Ecto neural progenitor cell (in vitro differentiated cells): ENCODE measurements around the gene SS18L1.

ENCODE experiments used
- DNase-seq: peaks from one replicate; pipeline ENCODE4 v3.0.0-alpha.2; 2018; ENCODE audit warnings: low spot score

The SS18L1 gene

GRCh38 chr20:62195736-62196135 lies 52.2 kb downstream of the SS18L1 start:
- DNase-seq: no peak

- no peak for DNase-seq
These were observed 52.7 kb downstream of the SS18L1 start for GRCh38 chr20:62196286-62196685.

GRCh38 chr20:62197311-62197710 lies 53.7 kb downstream of the SS18L1 start:
- no peak for DNase-seq

GRCh38 chr20:62197801-62198200 lies 54.2 kb downstream of the SS18L1 start:
- DNase-seq: no peak

GRCh38 chr20:62198496-62198895 lies 54.9 kb downstream of the SS18L1 start:
- no peak for DNase-seq

- no peak for DNase-seq
These were observed 55.4 kb downstream of the SS18L1 start for GRCh38 chr20:62198931-62199330.

- DNase-seq: no peak
These were observed 57.1 kb downstream of the SS18L1 start for GRCh38 chr20:62200491-62201172.

GRCh38 chr20:62201173-62202082 lies 57.9 kb downstream of the SS18L1 start:
- no peak for DNase-seq

- no peak for DNase-seq
These were observed 58.5 kb downstream of the SS18L1 start for GRCh38 chr20:62202083-62202395.

GRCh38 chr20:62202676-62203377 lies 59.3 kb downstream of the SS18L1 start:
- DNase-seq: no peak

- DNase-seq: no peak
These were observed 59.9 kb downstream of the SS18L1 start for GRCh38 chr20:62203378-62204030.

- DNase-seq: no peak
These were observed 62.2 kb downstream of the SS18L1 start for GRCh38 chr20:62205618-62206387.

GRCh38 chr20:62206388-62206775 lies 62.8 kb downstream of the SS18L1 start:
- DNase-seq: no peak

GRCh38 chr20:62208061-62208794 lies 64.7 kb downstream of the SS18L1 start:
- DNase-seq: no peak

- DNase-seq: peak; percentile 67
These were observed 65.5 kb downstream of the SS18L1 start for GRCh38 chr20:62208795-62209755.

GRCh38 chr20:62209850-62210495 lies 66.4 kb downstream of the SS18L1 start:
- DNase-seq: no peak

- DNase-seq: no peak
These were observed 66.9 kb downstream of the SS18L1 start for GRCh38 chr20:62210496-62210855.

- no peak for DNase-seq
These were observed 67.6 kb downstream of the SS18L1 start for GRCh38 chr20:62211216-62211615.

GRCh38 chr20:62211769-62212288 lies 68.3 kb downstream of the SS18L1 start:
- DNase-seq: no peak
